ENCODE measurements around the gene DNAJC1. TPM values are rescaled to one million over a fixed set of nuclear protein-coding genes. Genes with fewer than 3 reads are reported as not detected.
A peak's percentile ranks its signal among the peaks of the same experiment; 100 is the strongest.

DNAJC1 gene
- polyA plus RNA-seq, 2 of the 4 experiments (the other 2 are of a cell fraction) = 19.2 to 34.2 TPM

GRCh38 chr10:22002591-22003176 is 846 bp downstream of the DNAJC1 start:
- under 1% methylated on average over 20 of the region's 21 CpGs for WGBS (ENCODE audit: missing lambda C conversion rate)
- Histone ChIP-seq H3K4me3 (peak overlapping the region; percentile 76), H3K4me2 (peak overlapping the region; percentile 83), H3K27ac (peak overlapping the region; percentile 77 to 91), H3K4me1 (peaks cover 11% of the 10 kb centered on the region; the same call in 1 of the 3 replicates), H3K9me3 (no peaks in the 10 kb centered on the region; the same call in 2 of the 3 replicates)
- ChIA-PET CTCF (interaction anchor here (0.7 to 4.0 kb wide), 6 partner anchors 8 to 986 kb away, joined by 3 to 11 read pairs (median 5); no protein-coding TSS in a partner anchor), POLR2A (interaction anchor here (0.8 to 2.6 kb wide), 6 partner anchors 9 to 506 kb away, joined by 3 to 19 read pairs (median 7); partner anchors contain the start of gene COMMD3)
- FAIRE-seq (no peak), DNase-seq (ENCODE audit: low read depth in 1 of 2, low spot score in 1 of 2) (peak; percentile 13 to 35), ATAC-seq (peak in 1 of 2 experiments; percentile 50; a peak in 4 of 6 replicates)
- no peak for TF ChIP-seq HEYL (CRISPR knock-in tag; IDR thresholded peaks at IDR 0.05)
- TF ChIP-seq CEBPB (IDR thresholded peaks at IDR 0.05) = no peak
- no peak for TF ChIP-seq GATA3 (IDR thresholded peaks at IDR 0.05; ENCODE audit: borderline replicate concordance)
- no peak for TF ChIP-seq FOSL2 (IDR thresholded peaks at IDR 0.05)
- no peak for TF ChIP-seq FOSL2 (CRISPR knock-in tag; IDR thresholded peaks at IDR 0.05)
- TF ChIP-seq BCL3 (IDR thresholded peaks at IDR 0.05) = no peak
- TF ChIP-seq CBX8 (IDR thresholded peaks at IDR 0.05) = no peak
- TF ChIP-seq MAFK (IDR thresholded peaks at IDR 0.05; ENCODE audit: partially characterized antibody) = no peak
- no peak for TF ChIP-seq POLR2AphosphoS2 (conservative IDR thresholded peaks at IDR 0.05; ENCODE audit: low read length)

- Histone ChIP-seq H3K4me2 (0 out of 3 replicates have a peak overlapping the region, but pooled peaks have one; percentile 17), H3K4me1 (peaks cover 6% of the 10 kb centered on the region; the same call in 1 of the 3 replicates), H3K9me3 (no peaks in the 10 kb centered on the region), H3K27ac (no peak overlapping the region), H3K4me3 (no peak overlapping the region)
- FAIRE-seq (no peak), ATAC-seq (no peak), DNase-seq (ENCODE audit: low read depth in 1 of 2, low spot score in 1 of 2) (no peak)
- ChIA-PET POLR2A (no interaction called here), CTCF (interaction anchor here (3.0 kb wide), 1 partner anchor 16 kb away, joined by 11 read pairs; no protein-coding TSS in a partner anchor)
- 74% methylated on average over 2 of the region's 2 CpGs for WGBS (ENCODE audit: missing lambda C conversion rate)
- TF ChIP-seq POLR2AphosphoS2 (conservative IDR thresholded peaks at IDR 0.05; ENCODE audit: low read length) (no peak), PHF8 (IDR thresholded peaks at IDR 0.05; ENCODE audit: borderline replicate concordance, low read depth) (no peak), NR3C1 (IDR thresholded peaks at IDR 0.05) (no peak), ATOH8 (CRISPR knock-in tag; IDR thresholded peaks at IDR 0.05; ENCODE audit: low read depth) (no peak), RCOR1 (IDR thresholded peaks at IDR 0.05; ENCODE audit: low read depth, low read length) (no peak), FOSL2 (IDR thresholded peaks at IDR 0.05) (no peak), FOSL2 (CRISPR knock-in tag; IDR thresholded peaks at IDR 0.05) (no peak), POLR2A (IDR thresholded peaks at IDR 0.05; ENCODE audit: low read length) (no peak), NFE2L2 (conservative IDR thresholded peaks at IDR 0.05; ENCODE audit: low read length) (no peak), CTCF (IDR thresholded peaks at IDR 0.05) (no peak), RNF2 (IDR thresholded peaks at IDR 0.05; ENCODE audit: borderline replicate concordance, low read depth) (no peak), CBX8 (IDR thresholded peaks at IDR 0.05) (no peak), SMC3 (IDR thresholded peaks at IDR 0.05) (no peak), KDM1A (IDR thresholded peaks at IDR 0.05; ENCODE audit: low read depth) (no peak), BHLHE40 (IDR thresholded peaks at IDR 0.05; ENCODE audit: low read depth, low read length) (no peak), RAD21 (conservative IDR thresholded peaks at IDR 0.05 in 1 of 2, IDR thresholded peaks at IDR 0.05 in 1 of 2) (no peak)
Measured at GRCh38 chr10:21995557-21995956, 8.0 kb downstream of the DNAJC1 start.
